Heart right ventricle (tissue), 16 donors: Measurements from ENCODE around the gene CACNB1. TPM values are rescaled to one million over a fixed set of nuclear protein-coding genes. Genes with fewer than 3 reads are reported as not detected.

Experiments used
- ATAC-seq, 8 donors: fragments of 200-7000 bp; cut with Tn5 transposase; one replicate each; pipeline ENCODE4 v1.9.1; 2020; ENCODE audit warnings: mild to moderate bottlenecking in 8 of 8, moderate library complexity in 8 of 8, moderate number of reproducible peaks in 1 of 8
- DNase-seq, 2 donors: peaks; one replicate each; pipeline ENCODE4 v3.0.0-alpha.2; 2020
- H3K27ac ChIP-seq, 10 donors: fragments of 200-600 bp; sonication (generic) in 2 of 10; one replicate each; pipeline versions ENCODE4 v1.5.0 to v1.8.0; 2020 to 2022; ENCODE audit warnings: mild to moderate bottlenecking in 3 of 10
- H3K27me3 ChIP-seq, 7 donors: fragments of 200-600 bp; one replicate each; pipeline ENCODE4 v1.8.0; 2021 to 2022; ENCODE audit warnings: mild to moderate bottlenecking in 2 of 7
- H3K36me3 ChIP-seq, 9 donors: fragments of 200-600 bp; sonication (generic) in 1 of 9; one replicate each; pipeline versions ENCODE4 v1.5.0 to v1.8.0; 2020 to 2022; ENCODE audit warnings: mild to moderate bottlenecking in 2 of 9
- H3K4me1 ChIP-seq, 9 donors: fragments of 200-600 bp; sonication (generic) in 1 of 9; one replicate each; pipeline versions ENCODE4 v1.5.0 to v1.8.0; 2020 to 2022; ENCODE audit warnings: mild to moderate bottlenecking in 4 of 9
- H3K4me3 ChIP-seq, 10 donors: fragments of 200-600 bp; sonication (generic) in 2 of 10; one replicate each; pipeline versions ENCODE4 v1.5.0 to v1.8.0; 2020 to 2022; ENCODE audit warnings: mild to moderate bottlenecking in 7 of 10, moderate library complexity in 2 of 10
- H3K9me3 ChIP-seq, 11 donors: fragments of 200-600 bp in 10 of 11; sonication (generic) in 2 of 11; one replicate each; pipeline versions ENCODE4 v1.5.0 to v1.8.0; 2013 to 2022; ENCODE audit warnings: mild to moderate bottlenecking in 2 of 11, control low read depth in 1 of 11, moderate library complexity in 1 of 11
- WGBS, 2 donors: extraction: QIAGEN DNeasy Blood & Tissue Kit; methylation state at CpG; one replicate each; pipeline ENCODE4 v1.1.7; 2013; ENCODE audit warnings: inconsistent platforms in 1 of 2; 5-methylcytosine and 5-hydroxymethylcytosine counted together
- intact Hi-C, 10 donors: fragments of 100-400 bp; cut with DNase I; formaldehyde crosslinking; loops; one replicate each; pipeline versions ENCODE4 v1.11.1 to v1.14.2; 2022
- polyA plus RNA-seq, 2 donors: library from polyadenylated mRNA; stranded (reverse); fragments of 200-250 nt; gene quantifications; one replicate each; pipeline ENCODE4 v1.2.3, GENCODE V29; 2013
- total RNA-seq, 10 donors: library from RNA; stranded (reverse); fragmentation: NEBNext Ultra II Directional in 3 of 10; extraction: Animal tissue kit (Norgen Biotek cat#: 25700) in 3 of 10; gene quantifications; one replicate each; pipeline versions ENCODE4 v1.2.1 to v1.2.4, GENCODE V29; 2021 to 2023
- TF ChIP-seq, protein P1 (sequence below), 9 donors: fragments of 200-600 bp; sonication (generic) in 2 of 9; IDR thresholded peaks; one replicate each; pipeline versions ENCODE4 v1.5.0 to v1.8.0; 2021 to 2022; ENCODE audit warnings: antibody characterized with exemption in 9 of 9, mild to moderate bottlenecking in 5 of 9, moderate library complexity in 1 of 9
- donor health status: Arrhythmogenic right ventricular cardiomyopathy.
- donor health status: ischemic (EF 13 %, LVEDD 7.1; RV severe dilation, severe dysfunction).
- donor health status: healthy with polysubstance abuse.
- donor health status: DM: no; HTN: yes; CAD: no.
- donor health status: DM: no; HTN: no; CAD: no.
- donor health status: ischemic (EF 25% LVEDD 6.9; RV normal size, moderate dysfunction).
- donor health status: ischemic (EF 25% LVEDD 5.7; RV mildly dilated, moderate dysfunction).
- donor health status: healthy.
- donor health status: DM: yes; HTN: yes; CAD: no.
- donor health status: Ischemic cardiomyopathy.
- donor health status: ischemic (EF 35%, LVEDD 5.7; RV mildly dilated, moderate dysfunction).
- donor health status: nonischemic (EF 11% LVEDD 7.7; RV severe dilation, severe dysfunction).
- donor health status: DM: yes; HTN: yes; CAD: no.
- donor health status: PGD.
- donor health status: ischemic (EF 29% LVEDD 5.4; RV normal size, mild dysfunction).
- donor health status: nonischemic (EF 23%, LVEDD 6.1; RV moderate dilation, normal function).

Gene CACNB1
- total and polyA plus RNA-seq, 12 donors, result 3.3 to 11.5 (median 5.3) TPM

DNA sequence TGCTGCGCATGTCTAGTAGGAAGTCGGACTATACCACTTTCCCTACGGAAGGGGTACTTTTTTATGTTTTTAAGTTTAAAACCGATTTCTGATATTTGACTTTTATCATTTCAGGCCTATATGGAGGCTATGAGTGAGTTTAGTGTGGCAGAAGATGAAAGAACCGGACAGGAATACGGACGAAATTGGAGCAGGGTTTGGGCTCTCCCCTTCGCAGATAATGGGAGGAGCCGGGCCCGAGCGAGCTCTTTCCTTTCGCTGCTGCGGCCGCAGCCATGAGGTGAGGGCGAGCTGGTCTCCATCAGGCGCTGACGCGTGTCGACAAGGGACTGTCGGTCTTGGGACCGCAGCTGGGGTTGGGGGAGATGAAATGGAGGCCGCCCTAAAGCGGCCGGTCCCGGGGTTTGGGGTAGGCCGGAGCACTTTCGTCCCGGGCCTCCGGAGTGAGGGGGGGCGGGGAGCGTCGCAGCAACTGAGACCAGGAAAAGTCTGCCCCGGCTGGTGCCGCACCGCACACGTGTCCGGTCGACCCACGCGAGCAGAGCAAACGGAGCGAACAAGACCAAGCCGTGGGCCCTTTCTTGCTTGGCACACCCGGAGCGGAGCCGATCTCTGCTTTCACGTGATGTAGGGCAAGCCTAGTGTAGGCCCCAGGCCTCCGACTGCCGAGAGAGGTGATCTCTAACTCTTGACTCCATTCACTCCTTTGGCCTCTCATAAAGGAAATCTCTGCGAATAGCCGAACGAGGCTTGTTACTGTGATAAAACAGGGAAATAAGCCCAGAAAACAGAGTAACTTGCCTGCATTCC, 2.8 kb upstream of the CACNB1 start, which contains the start of gene RPL19:
Gene RPL19, plus strand, starts transcription at position 214 of the 810 bp plus-strand sequence. Its CDS starts 62 bp downstream, at position 276.
- Histone ChIP-seq H3K9me3 (no peaks in the 10 kb centered on the region), H3K27ac (peak within 1 kb of the TSS; percentile 89 to 98 (median 96)), H3K4me3 (peak within 1 kb of the TSS; percentile 77 to 100 (median 92)), H3K27me3 (no peaks in the 10 kb centered on the region), H3K4me1 (peaks cover 8 to 64% (median 52%) of the 10 kb centered on the region in 9 donors), H3K36me3 (peaks cover 0 to 43% (median 40%) of the 10 kb centered on the region in 9 donors)
- ATAC-seq (peak; percentile 70 to 88 (median 80)), DNase-seq (peak; percentile 78 to 79)
- intact Hi-C loops, result no loop called here
- TF ChIP-seq, protein P1, sequence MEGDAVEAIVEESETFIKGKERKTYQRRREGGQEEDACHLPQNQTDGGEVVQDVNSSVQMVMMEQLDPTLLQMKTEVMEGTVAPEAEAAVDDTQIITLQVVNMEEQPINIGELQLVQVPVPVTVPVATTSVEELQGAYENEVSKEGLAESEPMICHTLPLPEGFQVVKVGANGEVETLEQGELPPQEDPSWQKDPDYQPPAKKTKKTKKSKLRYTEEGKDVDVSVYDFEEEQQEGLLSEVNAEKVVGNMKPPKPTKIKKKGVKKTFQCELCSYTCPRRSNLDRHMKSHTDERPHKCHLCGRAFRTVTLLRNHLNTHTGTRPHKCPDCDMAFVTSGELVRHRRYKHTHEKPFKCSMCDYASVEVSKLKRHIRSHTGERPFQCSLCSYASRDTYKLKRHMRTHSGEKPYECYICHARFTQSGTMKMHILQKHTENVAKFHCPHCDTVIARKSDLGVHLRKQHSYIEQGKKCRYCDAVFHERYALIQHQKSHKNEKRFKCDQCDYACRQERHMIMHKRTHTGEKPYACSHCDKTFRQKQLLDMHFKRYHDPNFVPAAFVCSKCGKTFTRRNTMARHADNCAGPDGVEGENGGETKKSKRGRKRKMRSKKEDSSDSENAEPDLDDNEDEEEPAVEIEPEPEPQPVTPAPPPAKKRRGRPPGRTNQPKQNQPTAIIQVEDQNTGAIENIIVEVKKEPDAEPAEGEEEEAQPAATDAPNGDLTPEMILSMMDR (IDR thresholded peaks at IDR 0.05), result no peak
- WGBS, 2 donors, result 0 to 1% methylated on average over 52 of the region's 52 CpGs

DNA sequence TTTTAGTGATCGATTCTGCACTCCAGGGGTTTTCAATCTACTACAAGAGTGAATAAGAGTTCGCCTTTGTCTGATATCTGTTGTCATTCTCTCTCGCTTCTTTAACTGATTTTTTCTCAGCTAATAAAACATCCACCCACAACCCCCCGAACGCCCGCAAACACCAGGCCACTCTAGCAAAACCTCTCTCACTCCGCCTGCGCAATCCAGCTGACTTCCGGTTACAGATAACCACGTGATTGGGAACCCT, 2.3 kb upstream of the CACNB1 start:
- intact Hi-C loops, result loop anchor here in 1 of 10 donors (10.0 kb wide), 1 partner anchor 845 kb away; the partner anchor contains the start of gene SOCS7
- peaks cover 0 to 38% (median 36%) of the 10 kb centered on the region in 9 donors for H3K36me3 ChIP-seq
- H3K9me3 ChIP-seq, result no peaks in the 10 kb centered on the region
- peaks cover 8 to 70% (median 53%) of the 10 kb centered on the region in 9 donors for H3K4me1 ChIP-seq
- TF ChIP-seq, protein P1 (IDR thresholded peaks at IDR 0.05), result no peak
- WGBS, 2 donors, result 1 to 2% methylated on average over 10 of the region's 10 CpGs
- peak overlapping the region; percentile 89 to 98 (median 96) for H3K27ac ChIP-seq
- peak overlapping the region; percentile 77 to 100 (median 92) for H3K4me3 ChIP-seq
- ATAC-seq (peak; percentile 70 to 95 (median 86)), DNase-seq (peak; percentile 82 to 93)
- no peaks in the 10 kb centered on the region for H3K27me3 ChIP-seq

DNA sequence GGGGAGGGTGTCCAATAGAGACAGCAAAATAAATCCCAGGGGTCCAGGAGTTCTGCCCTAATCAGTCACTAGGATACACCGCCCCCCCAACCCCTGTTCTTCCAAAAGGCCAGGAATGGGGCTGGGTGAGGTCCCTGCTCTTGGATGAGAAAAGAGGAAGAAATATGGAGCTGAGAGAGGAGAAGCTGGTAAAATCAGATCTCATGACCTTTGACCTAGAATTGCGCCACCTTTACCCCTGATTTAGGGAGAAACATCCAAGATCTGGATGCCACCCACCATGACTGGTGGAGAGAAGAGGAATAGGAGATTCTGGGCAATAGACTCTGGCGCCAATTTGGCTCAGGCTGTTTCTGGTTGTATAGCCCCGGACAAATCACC, 707 bp upstream of the CACNB1 start:
- H3K9me3 ChIP-seq, result no peaks in the 10 kb centered on the region
- ATAC-seq, result no peak
- peak in 1 of 2 donors; percentile 14 for DNase-seq
- peak overlapping the region in 8 of 10 donors; percentile 53 to 99 (median 86) for H3K4me3 ChIP-seq
- TF ChIP-seq, protein P1 (IDR thresholded peaks at IDR 0.05), result no peak
- intact Hi-C loops, result loop anchor here in 1 of 10 donors (10.0 kb wide), 1 partner anchor 843 kb away; the partner anchor contains the start of gene SOCS7
- peaks cover 8 to 73% (median 53%) of the 10 kb centered on the region in 9 donors for H3K4me1 ChIP-seq
- peak overlapping the region in 9 of 10 donors; percentile 30 to 97 (median 80) for H3K27ac ChIP-seq
- peaks cover 0 to 33% (median 20%) of the 10 kb centered on the region in 9 donors for H3K36me3 ChIP-seq
- no peaks in the 10 kb centered on the region for H3K27me3 ChIP-seq
- WGBS, 2 donors, result 84 to 85% methylated on average over 4 of the region's 4 CpGs

DNA sequence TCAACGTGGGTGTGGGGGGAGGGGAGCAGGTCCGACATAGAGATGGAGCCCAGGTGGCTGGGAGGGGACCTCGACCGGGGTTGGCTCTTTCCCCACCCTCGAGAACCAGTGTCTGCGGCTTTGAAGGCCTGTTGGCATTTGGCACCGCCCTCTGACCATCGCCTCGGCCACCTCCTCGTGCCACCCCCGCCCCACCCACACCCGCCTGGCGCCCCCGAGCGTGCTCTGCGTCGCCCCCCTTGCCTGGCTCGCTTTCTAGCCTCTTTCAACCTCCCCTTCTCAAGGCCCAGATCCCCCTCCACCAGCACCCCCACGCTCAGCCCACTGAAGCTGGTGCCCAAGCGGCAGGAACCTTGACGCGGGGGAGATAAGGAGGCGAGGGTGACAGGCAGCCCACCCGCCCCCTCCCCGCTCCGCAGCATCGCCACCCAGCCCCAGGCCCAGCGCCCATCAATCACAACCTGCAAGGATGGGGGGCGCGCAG, 619 bp downstream of the CACNB1 start:
- no peaks in the 10 kb centered on the region for H3K9me3 ChIP-seq
- WGBS, 2 donors, result 0 to 1% methylated on average over 28 to 30 of the region's 30 CpGs
- TF ChIP-seq, protein P1 (IDR thresholded peaks at IDR 0.05), result no peak
- peaks cover 0 to 32% (median 7%) of the 10 kb centered on the region in 9 donors for H3K36me3 ChIP-seq
- peak overlapping the region in 9 of 10 donors; percentile 10 to 87 (median 79) for H3K27ac ChIP-seq
- H3K4me3 ChIP-seq, result peak overlapping the region; percentile 53 to 99 (median 85)
- intact Hi-C loops, result loop anchor here in 1 of 10 donors (10.0 kb wide), 1 partner anchor 842 kb away; the partner anchor contains the start of gene SOCS7
- H3K4me1 ChIP-seq, result peaks cover 8 to 63% (median 46%) of the 10 kb centered on the region in 9 donors
- peak in 1 of 8 donors; percentile 2 for ATAC-seq
- DNase-seq, result peak; percentile 19 to 30
- no peaks in the 10 kb centered on the region for H3K27me3 ChIP-seq
